Upper lobe of left lung (tissue), 6 donors: ENCODE results near the gene PFKP. TPM values are rescaled to one million over a fixed set of nuclear protein-coding genes. Genes with fewer than 3 reads are reported as not detected.
A peak's percentile ranks its signal among the peaks of the same experiment; 100 is the strongest.

ENCODE experiments used
- ATAC-seq, 2 donors: fragments of 200-7000 bp; cut with Tn5 transposase; one replicate each; pipeline ENCODE4 v1.9.1; 2022; ENCODE audit warnings: mild to moderate bottlenecking in 2 of 2, moderate library complexity in 2 of 2; ENCODE audit not compliant: low FRiP score in 2 of 2
- DNase-seq, 2 donors: peaks; one replicate each; pipeline ENCODE4 v3.0.0-alpha.2; 2019 to 2020
- H3K27ac ChIP-seq, 4 donors: fragments of 200-600 bp; sonication (generic); one replicate each; pipeline ENCODE4 v1.5.1; 2016 to 2019
- H3K27me3 ChIP-seq, 4 donors: fragments of 200-600 bp; sonication (generic); one replicate each; pipeline ENCODE4 v1.5.1; 2017 to 2019
- H3K36me3 ChIP-seq, 4 donors: fragments of 200-600 bp; sonication (generic); one replicate each; pipeline ENCODE4 v1.5.1; 2016 to 2019
- H3K4me1 ChIP-seq, 4 donors: fragments of 200-600 bp; sonication (generic); one replicate each; pipeline ENCODE4 v1.5.1; 2018 to 2019
- H3K4me3 ChIP-seq, 4 donors: fragments of 200-600 bp; sonication (generic); one replicate each; pipeline ENCODE4 v1.5.1; 2017 to 2019; ENCODE audit warnings: mild to moderate bottlenecking in 2 of 4, moderate library complexity in 1 of 4
- H3K9me3 ChIP-seq, 4 donors: fragments of 200-600 bp; sonication (generic); one replicate each; pipeline ENCODE4 v1.5.1; 2018 to 2019
- EP300 ChIP-seq, 4 donors: sonication (generic); formaldehyde crosslinking; IDR thresholded peaks; one replicate each; pipeline ENCODE4 v1.5.1; 2017; ENCODE audit warnings: antibody characterized with exemption in 4 of 4, control low read depth in 2 of 4
- POLR2A ChIP-seq, 4 donors: fragments of 450-650 bp; IDR thresholded peaks; one replicate each; pipeline ENCODE4 v1.5.1; 2016 to 2017; ENCODE audit warnings: antibody characterized with exemption in 4 of 4, mild to moderate bottlenecking in 2 of 4
- POLR2AphosphoS5 ChIP-seq, 2 donors: sonication (generic); formaldehyde crosslinking; IDR thresholded peaks; one replicate each; pipeline ENCODE4 v1.5.1; 2017; ENCODE audit warnings: antibody characterized with exemption in 2 of 2
- WGBS, 2 donors: methylation state at CpG; one replicate each; pipeline ENCODE4 v1.1.5; 2017 to 2018; 5-methylcytosine and 5-hydroxymethylcytosine counted together
- total RNA-seq, 6 donors: library from RNA; depleted of rRNA in 4 of 6; stranded (reverse); fragments of >200 nt in 4 of 6; gene quantifications; one replicate each; pipeline versions ENCODE4 v1.1.0 to v1.2.1, GENCODE V29; 2016 to 2021
- TF ChIP-seq, protein P1 (sequence below), 6 experiments: fragments of 450-650 bp in 4 of 6; fragments of 200-600 bp in 2 of 6; sonication (generic) in 2 of 6; IDR thresholded peaks; one replicate each; pipeline ENCODE4 v1.5.1; 2016 to 2019; ENCODE audit warnings: antibody characterized with exemption in 6 of 6
- donor health status: DM: no; HTN: no; CAD: no; lungs with moderate emphysema.
- donor health status: DM: no; HTN: yes; CAD: no; lungs with severe emphysema.

Gene PFKP
- total RNA-seq, 6 donors from 2014 or later: 18.9 to 42.1 (median 30.8) TPM

DNA sequence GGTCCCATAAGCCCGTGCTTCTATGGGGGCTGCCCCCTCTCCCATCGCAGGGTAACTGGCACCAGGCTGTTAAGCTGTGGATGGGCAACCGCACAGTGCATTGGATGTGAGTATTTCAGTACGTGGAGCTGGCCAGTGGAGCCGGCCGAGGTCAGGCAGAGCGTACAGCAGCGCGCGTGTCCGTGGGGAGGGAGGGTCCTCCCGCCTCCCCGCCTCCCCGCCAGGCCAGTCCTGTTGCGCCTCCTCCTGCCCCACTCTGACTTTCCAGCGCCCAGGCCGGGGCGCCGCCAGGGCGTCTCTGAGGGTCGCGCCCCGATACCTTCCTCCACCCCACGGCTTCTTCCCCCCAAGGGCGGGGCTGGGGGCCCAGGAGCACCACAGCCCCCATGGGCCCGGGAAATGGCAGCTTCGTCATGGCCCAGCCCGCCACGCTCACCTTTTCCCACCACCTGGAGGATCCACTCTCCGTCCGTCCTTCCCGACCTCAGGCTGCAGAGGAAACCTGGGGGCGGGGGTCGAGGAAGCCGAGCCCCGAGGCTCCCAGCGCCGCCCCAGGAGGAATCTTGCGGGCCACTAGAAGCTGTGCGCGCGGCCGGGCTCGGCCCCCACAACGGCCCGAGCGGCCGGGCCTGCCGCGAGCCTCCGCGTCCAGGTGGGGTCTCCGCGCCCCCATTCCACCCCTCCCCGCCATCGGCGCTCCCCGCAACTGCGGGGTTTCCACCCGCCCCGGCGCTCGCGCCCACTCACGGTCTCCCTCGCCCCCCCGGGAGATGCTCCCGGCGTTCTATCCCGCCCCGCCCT, 831 bp upstream of the PFKP start:
- peak overlapping the region; percentile 58 to 86 (median 66) for H3K4me3 ChIP-seq
- ATAC-seq (peak in 1 of 2 donors; percentile 0), DNase-seq (peak in 1 of 2 donors; percentile 86)
- H3K4me1 ChIP-seq: peaks cover 19 to 36% (median 24%) of the 10 kb centered on the region in 4 donors
- 14 to 28% methylated on average over 15 to 21 of the region's 71 CpGs for WGBS, 2 donors
- peaks cover 0 to 25% (median 9%) of the 10 kb centered on the region in 4 donors for H3K27me3 ChIP-seq
- TF ChIP-seq EP300 (IDR thresholded peaks at IDR 0.05) (no peak), POLR2AphosphoS5 (IDR thresholded peaks at IDR 0.05) (no peak), POLR2A (IDR thresholded peaks at IDR 0.05) (no peak)
- TF ChIP-seq, protein P1, sequence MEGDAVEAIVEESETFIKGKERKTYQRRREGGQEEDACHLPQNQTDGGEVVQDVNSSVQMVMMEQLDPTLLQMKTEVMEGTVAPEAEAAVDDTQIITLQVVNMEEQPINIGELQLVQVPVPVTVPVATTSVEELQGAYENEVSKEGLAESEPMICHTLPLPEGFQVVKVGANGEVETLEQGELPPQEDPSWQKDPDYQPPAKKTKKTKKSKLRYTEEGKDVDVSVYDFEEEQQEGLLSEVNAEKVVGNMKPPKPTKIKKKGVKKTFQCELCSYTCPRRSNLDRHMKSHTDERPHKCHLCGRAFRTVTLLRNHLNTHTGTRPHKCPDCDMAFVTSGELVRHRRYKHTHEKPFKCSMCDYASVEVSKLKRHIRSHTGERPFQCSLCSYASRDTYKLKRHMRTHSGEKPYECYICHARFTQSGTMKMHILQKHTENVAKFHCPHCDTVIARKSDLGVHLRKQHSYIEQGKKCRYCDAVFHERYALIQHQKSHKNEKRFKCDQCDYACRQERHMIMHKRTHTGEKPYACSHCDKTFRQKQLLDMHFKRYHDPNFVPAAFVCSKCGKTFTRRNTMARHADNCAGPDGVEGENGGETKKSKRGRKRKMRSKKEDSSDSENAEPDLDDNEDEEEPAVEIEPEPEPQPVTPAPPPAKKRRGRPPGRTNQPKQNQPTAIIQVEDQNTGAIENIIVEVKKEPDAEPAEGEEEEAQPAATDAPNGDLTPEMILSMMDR (IDR thresholded peaks at IDR 0.05): no peak
- peak overlapping the region in 1 of 4 donors; percentile 11 for H3K27ac ChIP-seq
- no peaks in the 10 kb centered on the region for H3K9me3 ChIP-seq
- H3K36me3 ChIP-seq: no peaks in the 10 kb centered on the region

- H3K9me3 ChIP-seq: no peaks in the 10 kb centered on the region
- DNase-seq (peak in 1 of 2 donors; percentile 82), ATAC-seq (peak in 1 of 2 donors; percentile 4)
- H3K4me3 ChIP-seq: peak overlapping the region; percentile 58 to 86 (median 66)
- TF ChIP-seq POLR2AphosphoS5 (IDR thresholded peaks at IDR 0.05) (no peak), EP300 (IDR thresholded peaks at IDR 0.05) (no peak), POLR2A (IDR thresholded peaks at IDR 0.05) (no peak)
- TF ChIP-seq, protein P1 (IDR thresholded peaks at IDR 0.05): no peak
- peaks cover 19 to 36% (median 24%) of the 10 kb centered on the region in 4 donors for H3K4me1 ChIP-seq
- H3K36me3 ChIP-seq: no peaks in the 10 kb centered on the region
- peaks cover 0 to 25% (median 9%) of the 10 kb centered on the region in 4 donors for H3K27me3 ChIP-seq
- 1 to 3% methylated on average over 7 to 28 of the region's 29 CpGs for WGBS, 2 donors
- H3K27ac ChIP-seq: peak overlapping the region in 2 of 4 donors; percentile 56 to 60
These were observed 471 bp downstream of the PFKP start for GRCh38 chr10:3067859-3068179.

- peak; percentile 54 to 94 for DNase-seq
- no peaks in the 10 kb centered on the region for H3K9me3 ChIP-seq
- H3K36me3 ChIP-seq: no peaks in the 10 kb centered on the region
- H3K27ac ChIP-seq: peak overlapping the region in 2 of 4 donors; percentile 56 to 60
- H3K27me3 ChIP-seq: peaks cover 0 to 25% (median 9%) of the 10 kb centered on the region in 4 donors
- peaks cover 19 to 36% (median 24%) of the 10 kb centered on the region in 4 donors for H3K4me1 ChIP-seq
- TF ChIP-seq EP300 (IDR thresholded peaks at IDR 0.05) (no peak), POLR2A (IDR thresholded peaks at IDR 0.05) (peak in 1 of 4 donors; percentile 22), POLR2AphosphoS5 (IDR thresholded peaks at IDR 0.05) (no peak)
- TF ChIP-seq, protein P1 (IDR thresholded peaks at IDR 0.05): peak in 5 of 6 experiments; percentile 15 to 39 (median 25)
- peak overlapping the region; percentile 58 to 86 (median 66) for H3K4me3 ChIP-seq
- ATAC-seq: peak; percentile 48 to 82
- 0 to 1% methylated on average over 24 to 57 of the region's 86 CpGs for WGBS, 2 donors
These were observed 1.0 kb downstream of the PFKP start for GRCh38 chr10:3068201-3068967.

GRCh38 chr10:3068968-3069737, 1.8 kb downstream of the PFKP start:
- no peak for ATAC-seq

More at GRCh38 chr10:3068968-3069737, 1.8 kb downstream of the PFKP start:
- peaks cover 0 to 25% (median 9%) of the 10 kb centered on the region in 4 donors for H3K27me3 ChIP-seq
- peak overlapping the region in 2 of 4 donors; percentile 56 to 60 for H3K27ac ChIP-seq
- H3K4me3 ChIP-seq: peak overlapping the region; percentile 58 to 86 (median 66)
- H3K4me1 ChIP-seq: peaks cover 19 to 36% (median 24%) of the 10 kb centered on the region in 4 donors
- TF ChIP-seq POLR2AphosphoS5 (IDR thresholded peaks at IDR 0.05) (no peak), EP300 (IDR thresholded peaks at IDR 0.05) (no peak), POLR2A (IDR thresholded peaks at IDR 0.05) (no peak)
- TF ChIP-seq, protein P1 (IDR thresholded peaks at IDR 0.05): no peak
- no peaks in the 10 kb centered on the region for H3K9me3 ChIP-seq
- 52 to 58% methylated on average over 18 of the region's 57 CpGs for WGBS, 2 donors
- DNase-seq: peak in 1 of 2 donors; percentile 89
- no peaks in the 10 kb centered on the region for H3K36me3 ChIP-seq
